ENCODE results near the gene CNGA4.
"Not testable (repeated sequence)": the region's sequence is repeated elsewhere in the genome, so short reads cannot be mapped to it uniquely, and the experiment has no call there.

Gene CNGA4

GRCh38 chr11:6225896-6226295 is 13.0 kb upstream of the CNGA4 start:
- DNase-seq = no peak

GRCh38 chr11:6228520-6228919 is 10.4 kb upstream of the CNGA4 start:
- no peak for DNase-seq

- no peak for DNase-seq
Measured at GRCh38 chr11:6229911-6230310, 9.0 kb upstream of the CNGA4 start.

GRCh38 chr11:6232899-6233298 is 6.0 kb upstream of the CNGA4 start:
- DNase-seq = no peak

GRCh38 chr11:6233984-6234386 is 4.9 kb upstream of the CNGA4 start:
- no peak for DNase-seq

GRCh38 chr11:6234387-6235107 is 4.3 kb upstream of the CNGA4 start, which contains the start of gene FHIP1B:
Gene FHIP1B, minus strand, starts transcription at chr11:6234636. Its CDS starts 10,120 bp downstream, at chr11:6224516.
- peak; percentile 98 for DNase-seq

- no peak for DNase-seq
Measured at GRCh38 chr11:6237266-6237665, 1.6 kb upstream of the CNGA4 start.

GRCh38 chr11:6237761-6238302 is 1.1 kb upstream of the CNGA4 start:
- no peak for DNase-seq

- DNase-seq = no peak
Measured at GRCh38 chr11:6240139-6240538, 1.2 kb downstream of the CNGA4 start.

GRCh38 chr11:6240781-6241180 is 1.9 kb downstream of the CNGA4 start:
- DNase-seq = no peak

GRCh38 chr11:6241316-6241715 is 2.4 kb downstream of the CNGA4 start:
- DNase-seq = no peak

GRCh38 chr11:6245536-6245935 is 6.6 kb downstream of the CNGA4 start:
- no peak for DNase-seq

- no peak for DNase-seq
Measured at GRCh38 chr11:6248248-6248647, 9.4 kb downstream of the CNGA4 start.

- DNase-seq = not testable (repeated sequence)
Measured at GRCh38 chr11:6248897-6249296, 10.0 kb downstream of the CNGA4 start.

- DNase-seq = no peak
Measured at GRCh38 chr11:6249770-6250555, 11.1 kb downstream of the CNGA4 start.

GRCh38 chr11:6251120-6251733 is 12.3 kb downstream of the CNGA4 start:
- DNase-seq = peak; percentile 43

- DNase-seq = no peak
Measured at GRCh38 chr11:6251990-6252473, 13.1 kb downstream of the CNGA4 start.

- DNase-seq = no peak
Measured at GRCh38 chr11:6253197-6253596, 14.3 kb downstream of the CNGA4 start.

- no peak for DNase-seq
Measured at GRCh38 chr11:6258141-6258540, 19.3 kb downstream of the CNGA4 start.

GRCh38 chr11:6258571-6259081 is 19.7 kb downstream of the CNGA4 start:
- no peak for DNase-seq

- DNase-seq = no peak
Measured at GRCh38 chr11:6260207-6260726, 21.4 kb downstream of the CNGA4 start.

- DNase-seq = no peak
Measured at GRCh38 chr11:6263662-6264061, 24.8 kb downstream of the CNGA4 start.

- DNase-seq = no peak
Measured at GRCh38 chr11:6268820-6269219, 29.9 kb downstream of the CNGA4 start.
